OCI-M2 (cell line): Measurements from ENCODE around the gene TRAPPC14.
A peak's percentile ranks its signal among the peaks of the same experiment; 100 is the strongest.

Experiments used
- DNase-seq: peaks from one replicate; lab custom pipeline; 2025; ENCODE audit not compliant: unreplicated experiment; lab: John Stamatoyannopoulos, UW

TRAPPC14 gene

DNA sequence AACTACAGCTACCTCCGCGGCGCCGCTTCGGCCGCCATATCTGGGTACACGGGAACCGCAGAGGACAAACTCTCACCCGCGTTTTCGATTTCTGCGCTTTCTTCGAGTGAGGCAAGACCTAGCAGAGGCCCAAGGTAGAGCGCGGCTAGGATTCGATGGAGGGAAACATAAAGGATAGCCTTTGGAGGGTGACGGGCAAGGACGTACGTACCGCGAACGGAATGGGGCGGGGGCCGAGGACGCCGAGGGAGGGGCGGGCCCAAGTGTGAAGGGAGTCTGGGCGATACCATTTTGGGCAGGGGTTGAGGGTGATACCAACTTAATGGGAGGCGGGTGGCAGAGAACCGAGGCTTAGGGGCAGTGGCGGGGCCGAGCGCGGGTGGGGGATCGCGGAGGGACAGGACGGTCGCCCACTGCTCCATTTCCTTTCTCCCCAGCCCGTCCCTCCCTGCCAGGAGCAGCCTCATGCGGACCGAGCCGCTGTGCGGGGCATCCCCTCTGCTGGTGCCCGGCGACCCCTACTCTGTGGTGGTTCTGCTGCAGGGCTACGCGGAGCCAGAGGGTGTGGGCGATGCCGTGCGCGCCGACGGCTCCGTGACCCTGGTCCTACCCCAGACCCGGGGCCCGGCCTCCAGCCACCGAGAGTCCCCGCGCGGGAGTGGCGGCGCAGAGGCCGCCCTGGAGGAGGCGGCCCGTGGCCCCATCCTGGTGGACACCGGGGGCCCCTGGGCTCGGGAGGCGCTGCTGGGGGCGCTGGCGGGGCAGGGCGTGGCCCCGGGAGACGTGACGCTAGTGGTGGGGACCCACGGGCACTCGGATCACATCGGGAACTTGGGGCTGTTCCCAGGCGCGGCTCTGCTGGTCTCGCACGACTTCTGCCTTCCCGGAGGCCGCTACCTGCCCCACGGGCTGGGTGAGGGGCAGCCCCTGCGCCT is 31.3 kb downstream of the TRAPPC14 start, which contains the start of gene MBLAC1:
TSS of gene MBLAC1 (plus strand) at position 37 of the 935 bp plus-strand sequence. CDS start at position 466, 429 bp downstream.
- DNase-seq: peak; percentile 63

DNA sequence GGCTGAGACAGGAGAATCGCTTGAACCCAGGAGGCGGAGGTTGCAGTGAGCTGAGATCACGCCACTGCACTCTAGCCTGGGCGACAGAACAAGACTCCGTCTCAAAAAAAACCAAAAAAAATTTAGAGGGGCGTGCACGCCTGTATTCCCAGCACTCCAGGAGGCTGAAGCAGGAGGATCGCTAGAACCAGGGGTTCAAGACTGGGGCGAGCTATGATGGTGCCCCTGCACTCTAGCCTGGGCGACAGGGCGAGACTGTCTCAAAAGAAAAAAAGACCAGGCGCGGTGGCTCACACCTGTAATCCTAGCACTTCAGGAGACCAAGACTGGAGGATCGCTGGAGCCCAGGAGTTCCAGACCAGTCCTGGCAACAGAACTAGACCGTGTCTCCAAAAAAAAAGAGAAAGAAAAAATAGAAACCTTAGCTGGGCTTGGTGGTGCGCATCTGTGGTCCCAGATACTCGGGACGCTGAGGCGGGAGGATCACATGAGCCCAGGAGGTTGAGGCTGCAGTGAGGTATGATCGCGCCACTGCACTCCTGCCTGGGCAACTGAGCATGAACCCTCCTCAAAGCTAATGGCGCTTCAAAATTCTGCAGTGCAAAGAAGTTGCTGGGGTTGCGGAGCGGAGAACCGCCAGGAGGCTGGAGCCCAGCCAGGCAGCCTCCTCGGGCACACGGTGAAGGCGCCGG is 32.1 kb downstream of the TRAPPC14 start:
- no peak for DNase-seq

DNA sequence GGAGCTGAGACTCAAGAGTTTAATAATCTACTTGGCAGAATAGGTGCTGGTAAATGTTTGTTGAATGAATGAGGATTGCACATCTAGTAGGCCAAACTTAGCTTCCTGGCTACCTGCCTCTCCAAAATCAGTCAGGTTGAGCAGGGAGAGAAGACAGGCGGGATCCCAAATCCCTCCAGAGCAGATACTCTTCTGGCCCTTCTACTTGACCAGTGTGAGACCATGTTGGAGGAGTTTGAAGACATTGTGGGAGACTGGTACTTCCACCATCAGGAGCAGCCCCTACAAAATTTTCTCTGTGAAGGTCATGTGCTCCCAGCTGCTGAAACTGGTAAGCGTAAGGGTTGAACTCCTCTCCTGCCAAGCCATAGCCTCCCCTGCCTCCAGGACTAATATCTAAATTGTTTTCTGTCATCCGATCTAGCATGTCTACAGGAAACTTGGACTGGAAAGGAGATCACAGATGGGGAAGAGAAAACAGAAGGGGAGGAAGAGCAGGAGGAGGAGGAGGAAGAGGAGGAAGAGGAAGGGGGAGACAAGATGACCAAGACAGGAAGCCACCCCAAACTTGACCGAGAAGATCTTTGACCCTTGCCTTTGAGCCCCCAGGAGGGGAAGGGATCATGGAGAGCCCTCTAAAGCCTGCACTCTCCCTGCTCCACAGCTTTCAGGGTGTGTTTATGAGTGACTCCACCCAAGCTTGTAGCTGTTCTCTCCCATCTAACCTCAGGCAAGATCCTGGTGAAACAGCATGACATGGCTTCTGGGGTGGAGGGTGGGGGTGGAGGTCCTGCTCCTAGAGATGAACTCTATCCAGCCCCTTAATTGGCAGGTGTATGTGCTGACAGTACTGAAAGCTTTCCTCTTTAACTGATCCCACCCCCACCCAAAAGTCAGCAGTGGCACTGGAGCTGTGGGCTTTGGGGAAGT is 34.0 kb downstream of the TRAPPC14 start:
- DNase-seq: no peak

DNA sequence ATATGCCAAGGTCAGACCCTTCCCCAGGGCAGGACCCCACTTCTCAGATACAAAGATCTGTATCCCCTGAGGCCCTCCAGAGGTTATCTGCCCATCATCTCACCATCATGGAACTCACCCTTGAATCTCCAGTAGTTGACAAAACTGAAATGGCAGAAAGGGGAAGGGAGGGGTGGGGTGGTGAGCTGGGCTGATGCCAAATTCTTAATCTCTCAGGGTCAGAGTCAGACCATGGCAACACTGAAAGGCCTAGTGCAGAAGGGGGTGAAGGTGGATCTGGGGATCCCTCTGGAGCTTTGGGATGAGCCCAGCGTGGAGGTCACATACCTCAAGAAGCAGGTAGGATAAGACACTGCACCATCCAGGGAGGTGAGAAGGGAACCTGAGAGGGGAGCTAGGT is 36.0 kb downstream of the TRAPPC14 start:
- DNase-seq: no peak

DNA sequence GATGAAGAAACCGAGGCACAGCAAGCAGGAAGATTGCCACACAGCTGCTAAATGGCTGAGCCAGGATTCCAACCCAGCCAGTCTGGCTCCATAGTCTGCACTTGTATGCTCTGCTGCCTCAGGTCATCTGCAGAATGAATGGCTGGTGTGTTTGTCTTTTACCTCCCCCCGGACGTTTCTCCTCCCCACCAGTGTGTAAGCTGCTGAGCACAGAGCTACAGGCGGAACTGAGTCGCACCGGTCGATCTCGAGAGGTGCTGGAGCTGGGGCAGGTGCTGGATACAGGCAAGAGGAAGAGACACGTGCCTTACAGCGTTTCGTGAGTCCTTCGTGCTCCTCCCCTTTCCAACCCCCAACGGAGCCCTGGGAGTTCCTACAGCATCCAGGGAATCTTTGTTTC is 36.5 kb downstream of the TRAPPC14 start:
- DNase-seq: no peak

DNA sequence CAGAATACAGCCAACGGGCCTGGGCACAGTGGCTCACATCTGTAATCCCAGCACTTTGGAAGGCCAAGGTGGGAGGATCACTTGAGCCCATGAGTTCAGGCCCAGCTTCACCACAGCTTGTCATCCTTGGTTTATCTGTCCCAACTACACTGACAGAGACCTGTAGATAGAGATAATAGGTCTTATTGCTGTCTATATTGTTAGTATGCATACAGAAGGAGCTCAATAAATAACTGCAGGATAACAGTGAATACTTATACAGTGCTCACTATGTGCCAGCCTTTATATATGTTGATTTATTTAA is 37.8 kb downstream of the TRAPPC14 start:
- DNase-seq: no peak

DNA sequence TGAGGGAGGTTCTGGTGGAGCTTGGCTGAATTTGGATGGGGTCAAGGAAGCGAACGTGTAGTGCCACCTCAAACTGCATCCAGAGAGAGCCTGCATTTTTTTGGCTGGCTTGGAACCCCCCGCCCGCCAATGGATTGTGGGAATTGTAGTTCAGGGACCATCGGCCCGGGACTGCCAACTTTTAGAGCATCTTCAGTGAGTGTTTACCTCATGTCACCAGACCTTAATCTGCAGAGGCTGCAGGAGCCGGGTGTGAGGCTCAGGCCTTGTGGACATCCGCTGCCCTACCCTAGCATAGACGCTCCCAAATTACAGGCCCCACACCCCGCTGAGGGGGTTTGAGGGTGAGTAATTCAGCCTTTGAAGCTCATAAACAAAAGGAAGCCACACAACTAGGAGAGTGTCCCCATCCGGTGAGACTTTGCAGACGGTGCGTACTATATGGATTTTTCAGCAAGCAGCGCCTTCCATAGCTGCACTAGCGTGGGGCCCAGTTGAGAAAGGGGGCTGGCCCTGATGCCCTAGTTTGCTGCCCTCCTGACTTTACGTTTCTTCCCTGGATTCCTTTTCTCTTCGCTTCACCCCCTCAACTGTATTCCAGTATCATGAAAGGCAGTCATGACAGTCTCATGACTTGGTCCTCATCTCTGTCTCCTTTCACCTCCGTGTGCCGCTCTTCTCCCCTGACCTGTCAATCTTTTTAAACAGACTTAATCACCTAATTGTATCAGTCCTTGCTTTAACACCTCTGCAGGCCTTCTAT is 38.4 kb downstream of the TRAPPC14 start:
- no peak for DNase-seq

DNA sequence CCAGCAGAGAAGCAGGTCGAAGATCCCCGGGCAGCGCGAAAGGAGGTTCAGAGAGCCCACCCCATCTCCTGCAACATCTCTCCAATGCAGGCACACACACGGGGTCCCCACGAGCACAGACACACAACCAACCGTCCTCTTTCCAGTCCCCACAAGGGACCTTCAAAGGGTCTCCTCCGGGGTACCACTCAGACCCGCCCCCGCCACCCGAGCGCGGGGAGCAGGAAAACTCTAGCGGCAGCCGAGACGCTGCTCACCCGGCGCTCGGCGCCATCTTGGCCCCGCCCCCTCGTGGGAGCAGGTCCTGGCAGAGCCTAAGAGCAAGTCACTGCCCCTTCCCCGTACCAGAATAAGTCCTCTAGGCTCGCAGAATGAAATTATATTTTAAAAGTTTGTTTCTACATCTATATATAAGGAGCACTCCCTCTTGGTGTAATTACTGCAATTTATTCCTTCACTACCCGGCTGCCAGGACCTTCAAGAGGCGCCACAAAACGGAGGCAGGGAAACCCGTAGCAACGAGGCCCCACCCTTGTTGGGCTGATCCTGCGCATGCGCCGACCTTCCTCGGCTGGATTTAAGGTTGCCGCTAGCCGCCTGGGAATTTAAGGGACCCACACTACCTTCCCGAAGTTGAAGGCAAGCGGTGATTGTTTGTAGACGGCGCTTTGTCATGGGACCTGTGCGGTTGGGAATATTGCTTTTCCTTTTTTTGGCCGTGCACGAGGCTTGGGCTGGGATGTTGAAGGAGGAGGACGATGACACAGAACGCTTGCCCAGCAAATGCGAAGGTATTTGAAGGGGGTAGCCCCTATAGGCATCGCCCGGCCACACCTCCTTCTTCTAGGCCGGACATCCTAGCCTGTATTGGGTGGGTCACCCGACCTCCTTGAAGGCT is 39.2 kb downstream of the TRAPPC14 start, which contains the start of the genes CNPY4 and TAF6:
TSS of gene CNPY4 (plus strand) at position 563 of the 898 bp plus-strand sequence. CDS start at position 674, 111 bp downstream.
TSS of gene TAF6 (minus strand) at position 287 of the 898 bp plus-strand sequence. CDS start 5,149 bp downstream, outside the sequence.
- peak; percentile 72 for DNase-seq

DNA sequence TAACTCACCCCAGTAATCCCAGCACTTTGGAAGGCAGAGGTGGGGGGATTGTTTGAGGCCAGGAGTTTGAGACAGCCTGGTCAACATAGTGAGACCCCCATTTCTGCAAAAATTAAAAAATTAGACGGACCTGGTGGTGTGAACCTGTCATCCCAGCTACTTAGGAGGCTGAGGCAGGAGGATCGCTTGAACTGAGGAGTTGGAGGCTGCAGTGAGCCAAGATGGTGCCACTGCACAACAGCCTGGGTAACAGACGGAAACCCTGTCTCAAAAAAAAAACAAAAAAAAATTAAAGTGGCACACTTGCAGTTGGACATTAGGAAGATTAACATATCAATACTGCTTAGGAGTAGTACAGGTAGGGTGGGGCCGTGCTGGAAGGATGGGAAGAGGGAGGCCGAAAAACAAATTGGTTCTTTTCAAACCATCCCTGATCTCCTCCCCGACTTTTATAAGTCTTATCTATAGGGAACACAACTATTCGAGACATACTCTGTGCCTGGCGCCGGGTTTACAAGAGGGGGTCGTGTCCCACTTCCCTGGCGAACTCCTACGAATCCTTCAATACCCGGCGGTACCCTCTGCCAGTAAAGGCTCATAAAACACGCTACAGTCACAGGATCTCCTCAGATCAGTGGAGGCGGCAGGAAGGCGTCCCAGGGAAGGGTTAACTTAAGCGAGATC is 40.0 kb downstream of the TRAPPC14 start:
- no peak for DNase-seq

DNA sequence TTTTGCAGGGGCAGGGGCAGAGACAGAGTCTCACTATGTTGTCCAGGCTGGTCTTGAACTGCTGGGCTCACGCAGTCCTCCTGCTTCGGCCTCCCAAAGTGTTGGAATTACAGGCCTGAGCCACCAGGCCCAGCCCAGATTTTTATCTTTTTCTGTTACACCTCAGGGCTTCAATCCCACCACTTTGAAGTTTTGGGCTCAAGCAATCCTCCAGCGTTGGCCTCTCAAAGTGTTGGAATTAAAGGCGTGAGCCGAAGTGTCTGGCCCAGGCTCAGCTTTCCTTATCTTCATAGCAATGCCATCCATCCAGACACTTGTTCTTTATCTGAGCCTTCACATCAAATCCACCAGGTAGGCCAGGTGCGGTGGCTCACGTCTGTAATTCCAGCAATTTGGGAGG is 43.5 kb downstream of the TRAPPC14 start:
- no peak for DNase-seq

DNA sequence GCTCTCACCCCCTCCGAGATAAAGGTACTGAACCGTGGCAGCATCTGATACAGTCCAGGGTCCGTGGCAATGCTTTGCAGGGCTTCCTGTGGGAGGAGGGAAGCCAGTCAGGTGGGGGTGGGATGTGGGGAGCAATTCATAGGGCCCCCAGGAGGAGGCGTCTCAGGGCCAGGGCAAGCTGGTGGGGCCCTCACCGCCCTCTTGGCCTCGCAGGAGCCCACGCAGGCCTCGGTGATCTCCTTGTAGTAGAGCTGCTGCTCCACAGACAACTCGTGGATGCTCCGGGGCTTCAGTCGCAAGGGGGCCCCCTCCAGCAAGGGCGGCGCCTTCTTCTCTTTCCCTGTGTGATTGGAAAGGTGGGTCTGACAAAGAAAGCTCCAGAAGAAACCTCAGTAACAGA is 46.6 kb downstream of the TRAPPC14 start:
- no peak for DNase-seq

DNA sequence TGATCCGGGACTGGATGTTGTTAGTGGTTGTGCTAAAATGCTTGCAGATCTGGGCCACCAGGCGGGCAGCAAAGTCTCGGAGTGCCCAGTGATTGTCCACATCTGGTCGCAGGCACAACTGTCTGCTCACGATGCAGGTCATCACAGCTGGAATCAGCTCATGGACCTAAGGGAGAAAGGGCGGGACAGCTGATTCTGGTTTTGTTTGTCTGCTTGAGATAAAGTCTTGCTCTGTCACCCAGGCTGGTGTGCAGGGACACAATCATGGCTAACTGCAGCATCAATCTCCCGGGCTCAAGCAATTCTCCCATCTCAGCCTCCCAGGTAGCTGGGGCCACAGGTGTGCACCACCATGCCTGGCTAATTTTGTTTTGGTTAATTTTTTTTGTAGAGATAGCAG is 47.4 kb downstream of the TRAPPC14 start:
- no peak for DNase-seq

DNA sequence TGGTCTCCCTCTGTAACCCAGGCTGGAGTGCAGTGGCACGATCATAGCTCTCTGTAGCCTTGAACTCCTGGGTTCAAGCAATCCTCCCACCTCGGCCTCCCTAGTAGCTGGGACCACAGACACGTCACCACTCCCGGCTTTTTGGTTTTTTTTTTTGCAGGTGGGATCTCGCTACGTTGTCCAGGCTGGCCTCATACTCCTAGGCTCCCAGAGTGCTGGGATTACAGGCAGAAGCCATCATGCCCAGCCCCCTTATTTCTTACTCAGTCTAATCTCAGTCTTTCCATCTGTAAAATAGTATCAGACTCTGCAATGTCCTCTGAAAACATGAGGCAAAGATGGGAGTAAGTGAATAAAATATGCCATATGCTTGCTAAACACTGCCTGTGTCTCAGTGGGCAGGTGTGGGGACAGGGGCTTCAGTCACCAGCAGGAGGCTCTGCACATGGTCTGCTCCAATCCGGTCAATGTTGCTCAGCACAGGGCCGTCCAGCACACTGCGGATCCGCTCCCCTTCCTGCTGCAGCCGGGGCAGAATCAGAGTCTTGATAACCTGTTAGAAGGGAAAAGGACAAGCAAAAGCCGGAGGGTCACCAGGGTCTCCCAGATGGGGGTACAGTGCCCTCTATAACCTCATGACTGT is 48.9 kb downstream of the TRAPPC14 start:
- DNase-seq: no peak

DNA sequence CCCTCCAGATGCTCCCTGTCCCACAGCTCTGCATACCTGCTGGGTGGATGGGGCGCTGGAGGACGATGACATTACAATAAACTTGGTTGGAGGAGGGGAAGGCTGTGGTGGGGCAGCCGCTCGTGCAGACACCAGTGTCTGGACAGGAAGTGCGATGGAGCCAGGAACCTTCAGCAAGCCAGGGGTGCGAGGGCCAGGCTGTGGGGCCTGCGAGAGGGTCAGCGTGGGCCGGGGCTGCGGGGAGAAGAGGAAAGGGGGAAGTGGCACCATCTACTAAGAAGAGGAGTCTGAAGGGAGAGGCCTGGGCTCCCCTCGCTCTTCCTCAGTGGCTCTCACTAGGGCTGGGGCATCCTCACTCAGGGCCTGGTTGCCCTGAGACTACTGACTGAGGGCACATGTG is 50.6 kb downstream of the TRAPPC14 start:
- DNase-seq: no peak

DNA sequence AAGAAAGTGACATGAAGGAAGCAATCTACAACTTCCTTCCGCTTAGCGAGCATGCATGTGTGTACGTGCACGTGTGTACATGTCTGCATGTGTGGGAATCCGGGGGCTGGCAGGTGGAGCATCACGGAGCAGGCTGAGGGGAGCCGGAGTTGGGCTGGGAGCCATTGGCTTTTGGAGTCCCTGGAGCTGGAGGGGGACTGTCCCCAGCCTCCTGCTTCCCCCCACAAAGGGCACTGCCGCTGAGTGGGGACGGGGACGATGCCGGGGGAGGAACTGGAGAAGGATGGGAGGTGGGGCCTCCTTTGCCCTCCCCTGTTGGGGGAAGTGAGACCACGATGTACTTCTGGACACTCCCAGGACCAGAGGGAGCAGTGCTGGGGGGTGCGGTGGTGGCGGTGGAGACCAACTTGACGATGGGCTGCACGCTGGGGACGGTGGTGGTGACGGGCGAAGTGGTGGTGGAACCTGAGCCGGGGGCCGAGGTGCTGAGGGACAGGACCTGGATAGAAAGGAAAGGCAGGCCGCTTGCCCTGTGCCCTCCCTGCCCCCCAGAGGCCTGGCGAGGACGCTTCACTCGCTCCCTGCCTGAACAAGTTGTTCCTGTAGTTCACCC is 51.3 kb downstream of the TRAPPC14 start:
- no peak for DNase-seq

DNA sequence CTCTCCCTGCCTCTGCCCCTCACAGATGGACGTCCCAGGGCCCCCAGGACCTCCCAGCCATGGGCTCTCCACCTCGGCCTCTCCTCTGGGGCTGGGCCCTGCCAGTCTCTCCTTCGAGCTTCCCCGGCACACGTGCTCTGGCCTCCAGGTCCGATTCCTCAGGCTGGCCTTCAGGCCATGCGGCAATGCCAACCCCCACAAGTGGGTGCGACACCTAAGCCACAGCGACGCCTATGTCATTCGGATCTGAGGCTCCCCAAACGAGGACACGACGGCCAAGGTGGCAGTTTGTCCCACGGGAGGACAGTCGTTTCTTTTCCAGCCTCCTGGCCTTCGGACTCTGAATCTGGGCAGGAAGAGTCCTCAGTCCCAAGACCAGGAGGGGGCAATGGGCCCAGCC is 51.9 kb downstream of the TRAPPC14 start:
- DNase-seq: no peak

DNA sequence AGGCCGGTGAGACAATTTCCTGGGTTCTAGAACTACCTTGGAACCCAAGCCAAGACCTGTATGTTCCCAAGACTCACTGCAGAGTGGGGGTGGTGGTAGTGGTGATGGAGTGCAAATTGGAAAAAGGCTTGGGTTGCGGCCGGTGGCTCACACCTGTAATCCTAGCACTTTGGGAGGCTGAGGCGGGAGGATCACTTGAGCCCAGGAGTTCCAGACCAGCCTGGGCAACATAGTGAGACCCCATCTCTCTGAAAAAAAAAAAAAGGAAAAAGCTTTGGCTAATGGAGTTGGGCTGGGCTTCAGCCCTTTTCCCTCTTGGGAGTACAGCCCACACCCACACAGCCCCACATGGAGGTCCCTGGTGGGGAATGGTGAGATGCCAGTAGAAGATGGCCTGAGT is 53.0 kb downstream of the TRAPPC14 start:
- DNase-seq: no peak
